K562 (cell line): ENCODE data around the gene EGFL6. TPM values are rescaled to one million over a fixed set of nuclear protein-coding genes. Genes with fewer than 3 reads are reported as not detected.

Experiments
- ATAC-seq: fragments of 200-7000 bp; cut with Tn5 transposase; 3 replicates; pipeline ENCODE4 v1.9.1; 2020; ENCODE audit warnings: moderate library complexity
- BruUV-seq: library from RNA; stranded (reverse); fragments of 400-500 nt; replicated peaks from 2 replicates; lab custom pipeline; 2021; lab: Mats Ljungman, UMichigan
- CTCF ChIA-PET: fragments of 300-600 bp; formaldehyde crosslinking; extraction: SDS; loops from one replicate; lab custom pipeline; 2021; ENCODE audit warnings: low intra/inter-chr PET ratio; lab: Yijun Ruan, JAX
- POLR2A ChIA-PET: fragments of 300-600, 350-650 bp; sonication (Branson Sonifier 250); formaldehyde crosslinking; extraction: SDS; loops from one replicate; lab custom pipeline; 2021; ENCODE audit warnings: antibody characterized with exemption, inconsistent platforms; lab: Yijun Ruan, JAX
- DNase-seq, 4 experiments: peaks; one replicate each; pipeline versions ENCODE4 v3.0.0 to v3.0.0-alpha.2; 2011 to 2018; ENCODE audit warnings: low spot score in 3 of 4, mixed read lengths in 3 of 4; ENCODE audit errors: extremely low read depth in 1 of 4
- FAIRE-seq: peaks from 2 replicates; lab custom pipeline; 2011; peaks lifted over from hg19 to GRCh38; lab: Jason Lieb, UNC
- H2AFZ ChIP-seq: 2 replicates; pipeline ENCODE4 v1.6.0; 2011; ENCODE audit warnings: low read depth, low read length, control low read depth, inconsistent platforms
- H3K27ac ChIP-seq: fragments of 200-600 bp; 3 replicates; pipeline ENCODE4 v1.8.0; 2011; ENCODE audit warnings: low read depth, mild to moderate bottlenecking, control low read depth, inconsistent platforms, low read length, moderate library complexity, mixed read lengths; ENCODE audit errors: extremely low read depth
- H3K27me3 ChIP-seq, 2 experiments: fragments of 300-600 bp in 1 of 2; 2 replicates in 1 of 2; 3 replicates in 1 of 2; pipeline versions ENCODE4 v1.6.0 to v1.8.0; 2011; ENCODE audit warnings: inconsistent platforms in 2 of 2, low read length in 2 of 2, mild to moderate bottlenecking in 1 of 2, mixed read lengths in 1 of 2, moderate library complexity in 1 of 2; ENCODE audit not compliant: control insufficient read depth in 2 of 2, insufficient read depth in 2 of 2
- H3K36me3 ChIP-seq: fragments of 300-600 bp; 3 replicates; pipeline ENCODE4 v1.8.0; 2011; ENCODE audit warnings: mild to moderate bottlenecking, low read length, inconsistent platforms; ENCODE audit not compliant: control insufficient read depth, insufficient read depth
- H3K4me1 ChIP-seq, 2 experiments: fragments of 200-600 bp in 1 of 2; replicated peaks in 1 of 2; 2 replicates in 1 of 2; 3 replicates in 1 of 2; pipeline versions ENCODE4 v1.5.1 to v1.8.0; 2011; ENCODE audit warnings: inconsistent platforms in 2 of 2, low read length in 2 of 2, mild to moderate bottlenecking in 1 of 2, mixed read lengths in 1 of 2, moderate library complexity in 1 of 2; ENCODE audit not compliant: control insufficient read depth in 2 of 2, insufficient read depth in 2 of 2
- H3K4me2 ChIP-seq: 2 replicates; pipeline ENCODE4 v1.6.1; 2011; ENCODE audit warnings: low read length, control low read depth, inconsistent platforms, mixed read lengths; ENCODE audit not compliant: insufficient read depth
- H3K4me3 ChIP-seq: fragments of 200-600 bp; sonication (generic), shearing (Covaris generic); 2 replicates; pipeline ENCODE4 v1.5.1; 2016; ENCODE audit warnings: control low read depth, inconsistent platforms
- H3K79me2 ChIP-seq: fragments of 200-600 bp; 3 replicates; pipeline ENCODE4 v1.8.0; 2011; ENCODE audit warnings: low read length, inconsistent platforms; ENCODE audit not compliant: control insufficient read depth, insufficient read depth
- H3K9ac ChIP-seq, 2 experiments: 2 replicates each; pipeline versions ENCODE4 v1.6.0 to v1.6.1; 2011; ENCODE audit warnings: low read depth in 2 of 2, low read length in 2 of 2, control low read depth in 1 of 2, inconsistent platforms in 1 of 2, mild to moderate bottlenecking in 1 of 2, mixed read lengths in 1 of 2; ENCODE audit not compliant: insufficient read depth in 1 of 2
- H3K9me1 ChIP-seq: one replicate; pipeline ENCODE4 v1.6.0; 2011; ENCODE audit warnings: inconsistent platforms, mild to moderate bottlenecking, low read length, moderate library complexity; ENCODE audit not compliant: control insufficient read depth, insufficient read depth
- H3K9me3 ChIP-seq: replicated peaks from 2 replicates; pipeline ENCODE4 v1.5.1; 2011; ENCODE audit warnings: low read depth, low read length, inconsistent platforms; ENCODE audit not compliant: control insufficient read depth, insufficient read depth
- H4K20me1 ChIP-seq: replicated peaks from 2 replicates; pipeline ENCODE4 v1.6.1; 2011; ENCODE audit warnings: low read length, inconsistent platforms, mixed read lengths; ENCODE audit not compliant: control insufficient read depth, insufficient read depth
- FOXK1 ChIP-seq: sonication (generic); formaldehyde crosslinking; IDR thresholded peaks from 2 replicates; pipeline ENCODE4 v1.8.0; 2022; ENCODE audit warnings: missing genetic modification reagents, mild to moderate bottlenecking, borderline replicate concordance
- HDAC6 ChIP-seq: IDR thresholded peaks from 2 replicates; pipeline ENCODE4 v1.6.1; 2012; ENCODE audit warnings: low read depth, mild to moderate bottlenecking, control low read depth, inconsistent platforms, low read length, moderate library complexity
- RBM14 ChIP-seq: fragments of 200-400 bp; formaldehyde crosslinking; IDR thresholded peaks from 2 replicates; pipeline ENCODE4 v1.6.1; 2018; ENCODE audit warnings: low read depth, mild to moderate bottlenecking, low read length, moderate library complexity, borderline replicate concordance; ENCODE audit not compliant: insufficient read depth
- ZNF561 ChIP-seq: fragments of 450-650 bp; formaldehyde crosslinking; conservative IDR thresholded peaks from 2 replicates; pipeline ENCODE4 v1.4.0; 2020; ENCODE audit warnings: mild to moderate bottlenecking, moderate library complexity
- WGBS: fragments of 100-300 bp; shearing (Covaris generic); methylation state at CpG from one replicate; pipeline ENCODE4 v1.1.6; 2016; ENCODE audit warnings: low coverage, mixed read lengths; ENCODE audit not compliant: insufficient coverage; ENCODE audit errors: missing lambda C conversion rate; 5-methylcytosine and 5-hydroxymethylcytosine counted together
- in situ Hi-C: fragments of 300-500 bp; cut with MboI; formaldehyde crosslinking; loops from 4 replicates; pipeline ENCODE4 v1.15.0; 2018; ENCODE audit warnings: inconsistent platforms, mixed read lengths
- intact Hi-C: fragments of 100-400 bp; cut with micrococcal nuclease; formaldehyde crosslinking; loops from 2 replicates; pipeline ENCODE4 v1.14.2; 2022
- polyA plus RNA-seq, 8 experiments: library from polyadenylated mRNA; depleted of rRNA in 4 of 8; stranded (reverse) in 5 of 8; unstranded in 3 of 8; fragments of >200 nt; fragmentation: Nextera tagmentation in 2 of 8; fragmentation: Illumina TruSeq in 1 of 8; extraction: Ambion mirVana in 2 of 8; extraction: Trizol in 1 of 8; gene quantifications; 2 replicates each; pipeline versions ENCODE4 v1.2.1 to v1.2.3, GENCODE V29; 2011 to 2014; ENCODE audit warnings: inconsistent platforms in 1 of 8, missing spikeins in 1 of 8
- total RNA-seq, 7 experiments: library from RNA; depleted of rRNA in 6 of 7; stranded (reverse); fragments of >200 nt in 6 of 7; fragmentation: Illumina TruSeq in 2 of 7; extraction: Trizol in 2 of 7; gene quantifications; 2 replicates each; pipeline versions ENCODE4 v1.2.1 to v1.2.3, GENCODE V29; 2011 to 2021; ENCODE audit warnings: low replicate concordance in 1 of 7
- TF ChIP-seq, protein P1 (sequence below): fragments of 150-350 bp; IDR thresholded peaks from 2 replicates; pipeline ENCODE4 v1.6.1; 2014; ENCODE audit warnings: low read depth, mild to moderate bottlenecking, low read length, borderline replicate concordance
- TF ChIP-seq, protein P2 (sequence below), 2 experiments: fragments of 450-650 bp in 1 of 2; sonication (generic) in 1 of 2; formaldehyde crosslinking in 1 of 2; IDR thresholded peaks; 2 replicates each; pipeline versions ENCODE4 v1.7.1 to v1.9.0; 2016 to 2022; ENCODE audit warnings: inconsistent platforms in 1 of 2, mild to moderate bottlenecking in 1 of 2, missing genetic modification reagents in 1 of 2

Gene EGFL6
- total and polyA plus RNA-seq, 9 of the 15 experiments (the other 6 are each of a cell fraction or from before 2014, with no cell fraction given), result 0.01 TPM; not detected in 8

DNA sequence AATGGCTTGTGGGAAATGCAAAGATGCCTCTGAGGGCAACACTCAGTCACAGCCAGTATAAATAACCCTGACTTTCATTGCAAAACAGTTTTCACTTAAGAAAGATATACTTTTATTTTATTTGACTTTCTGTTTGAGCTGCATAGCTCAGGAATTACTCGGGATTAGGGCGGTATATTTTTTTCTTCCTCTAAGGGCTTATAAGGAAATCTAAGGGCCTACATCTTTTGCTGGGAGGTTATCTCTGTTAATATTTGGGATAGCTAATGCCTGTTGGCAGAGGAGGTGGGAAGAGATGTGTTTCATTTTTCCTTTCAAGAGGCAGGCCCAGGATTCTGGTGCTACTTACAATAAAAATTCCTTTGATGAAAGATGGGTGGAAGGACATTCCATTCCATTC lies 28.8 kb upstream of the EGFL6 start:
- no peaks in the 10 kb centered on the region for H3K4me1 ChIP-seq
- no peaks in the 10 kb centered on the region for H3K79me2 ChIP-seq
- FAIRE-seq (no peak), ATAC-seq (no peak), DNase-seq (no peak)
- no peak overlapping the region for H2AFZ ChIP-seq
- no peaks in the 10 kb centered on the region for H3K36me3 ChIP-seq
- no TSS peak for BruUV-seq
- no peaks in the 10 kb centered on the region for H3K27me3 ChIP-seq
- no peak overlapping the region for H3K27ac ChIP-seq
- no peaks in the 10 kb centered on the region for H3K9me3 ChIP-seq
- H3K4me2 ChIP-seq, result no peak overlapping the region
- in situ Hi-C loops (no loop called here), intact Hi-C loops (no loop called here)
- ChIA-PET POLR2A (interaction anchor here (0.7 kb wide), 1 partner anchor 25 kb away, joined by 3 read pairs; no protein-coding TSS in a partner anchor), CTCF (no interaction called here)
- no peaks in the 10 kb centered on the region for H4K20me1 ChIP-seq
- no peak overlapping the region for H3K9ac ChIP-seq
- H3K4me3 ChIP-seq, result no peak overlapping the region
- no peaks in the 10 kb centered on the region for H3K9me1 ChIP-seq
- TF ChIP-seq HDAC6 (no peak), RBM14 (no peak), ZNF561 (no peak), FOXK1 (no peak)
- TF ChIP-seq, protein P1, sequence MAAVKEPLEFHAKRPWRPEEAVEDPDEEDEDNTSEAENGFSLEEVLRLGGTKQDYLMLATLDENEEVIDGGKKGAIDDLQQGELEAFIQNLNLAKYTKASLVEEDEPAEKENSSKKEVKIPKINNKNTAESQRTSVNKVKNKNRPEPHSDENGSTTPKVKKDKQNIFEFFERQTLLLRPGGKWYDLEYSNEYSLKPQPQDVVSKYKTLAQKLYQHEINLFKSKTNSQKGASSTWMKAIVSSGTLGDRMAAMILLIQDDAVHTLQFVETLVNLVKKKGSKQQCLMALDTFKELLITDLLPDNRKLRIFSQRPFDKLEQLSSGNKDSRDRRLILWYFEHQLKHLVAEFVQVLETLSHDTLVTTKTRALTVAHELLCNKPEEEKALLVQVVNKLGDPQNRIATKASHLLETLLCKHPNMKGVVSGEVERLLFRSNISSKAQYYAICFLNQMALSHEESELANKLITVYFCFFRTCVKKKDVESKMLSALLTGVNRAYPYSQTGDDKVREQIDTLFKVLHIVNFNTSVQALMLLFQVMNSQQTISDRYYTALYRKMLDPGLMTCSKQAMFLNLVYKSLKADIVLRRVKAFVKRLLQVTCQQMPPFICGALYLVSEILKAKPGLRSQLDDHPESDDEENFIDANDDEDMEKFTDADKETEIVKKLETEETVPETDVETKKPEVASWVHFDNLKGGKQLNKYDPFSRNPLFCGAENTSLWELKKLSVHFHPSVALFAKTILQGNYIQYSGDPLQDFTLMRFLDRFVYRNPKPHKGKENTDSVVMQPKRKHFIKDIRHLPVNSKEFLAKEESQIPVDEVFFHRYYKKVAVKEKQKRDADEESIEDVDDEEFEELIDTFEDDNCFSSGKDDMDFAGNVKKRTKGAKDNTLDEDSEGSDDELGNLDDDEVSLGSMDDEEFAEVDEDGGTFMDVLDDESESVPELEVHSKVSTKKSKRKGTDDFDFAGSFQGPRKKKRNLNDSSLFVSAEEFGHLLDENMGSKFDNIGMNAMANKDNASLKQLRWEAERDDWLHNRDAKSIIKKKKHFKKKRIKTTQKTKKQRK, result no peak
- TF ChIP-seq, protein P2, sequence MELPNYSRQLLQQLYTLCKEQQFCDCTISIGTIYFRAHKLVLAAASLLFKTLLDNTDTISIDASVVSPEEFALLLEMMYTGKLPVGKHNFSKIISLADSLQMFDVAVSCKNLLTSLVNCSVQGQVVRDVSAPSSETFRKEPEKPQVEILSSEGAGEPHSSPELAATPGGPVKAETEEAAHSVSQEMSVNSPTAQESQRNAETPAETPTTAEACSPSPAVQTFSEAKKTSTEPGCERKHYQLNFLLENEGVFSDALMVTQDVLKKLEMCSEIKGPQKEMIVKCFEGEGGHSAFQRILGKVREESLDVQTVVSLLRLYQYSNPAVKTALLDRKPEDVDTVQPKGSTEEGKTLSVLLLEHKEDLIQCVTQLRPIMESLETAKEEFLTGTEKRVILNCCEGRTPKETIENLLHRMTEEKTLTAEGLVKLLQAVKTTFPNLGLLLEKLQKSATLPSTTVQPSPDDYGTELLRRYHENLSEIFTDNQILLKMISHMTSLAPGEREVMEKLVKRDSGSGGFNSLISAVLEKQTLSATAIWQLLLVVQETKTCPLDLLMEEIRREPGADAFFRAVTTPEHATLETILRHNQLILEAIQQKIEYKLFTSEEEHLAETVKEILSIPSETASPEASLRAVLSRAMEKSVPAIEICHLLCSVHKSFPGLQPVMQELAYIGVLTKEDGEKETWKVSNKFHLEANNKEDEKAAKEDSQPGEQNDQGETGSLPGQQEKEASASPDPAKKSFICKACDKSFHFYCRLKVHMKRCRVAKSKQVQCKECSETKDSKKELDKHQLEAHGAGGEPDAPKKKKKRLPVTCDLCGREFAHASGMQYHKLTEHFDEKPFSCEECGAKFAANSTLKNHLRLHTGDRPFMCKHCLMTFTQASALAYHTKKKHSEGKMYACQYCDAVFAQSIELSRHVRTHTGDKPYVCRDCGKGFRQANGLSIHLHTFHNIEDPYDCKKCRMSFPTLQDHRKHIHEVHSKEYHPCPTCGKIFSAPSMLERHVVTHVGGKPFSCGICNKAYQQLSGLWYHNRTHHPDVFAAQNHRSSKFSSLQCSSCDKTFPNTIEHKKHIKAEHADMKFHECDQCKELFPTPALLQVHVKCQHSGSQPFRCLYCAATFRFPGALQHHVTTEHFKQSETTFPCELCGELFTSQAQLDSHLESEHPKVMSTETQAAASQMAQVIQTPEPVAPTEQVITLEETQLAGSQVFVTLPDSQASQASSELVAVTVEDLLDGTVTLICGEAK (IDR thresholded peaks at IDR 0.05), result no peak
- TF ChIP-seq, protein P2 (CRISPR knock-in tag; IDR thresholded peaks at IDR 0.05), result no peak
- TF ChIP-seq, all 486 proteins: peak for 0
- 6% methylated on average over 2 of the region's 2 CpGs for WGBS
